ENCODE measurements around the gene NKD1.

NKD1 gene

DNA sequence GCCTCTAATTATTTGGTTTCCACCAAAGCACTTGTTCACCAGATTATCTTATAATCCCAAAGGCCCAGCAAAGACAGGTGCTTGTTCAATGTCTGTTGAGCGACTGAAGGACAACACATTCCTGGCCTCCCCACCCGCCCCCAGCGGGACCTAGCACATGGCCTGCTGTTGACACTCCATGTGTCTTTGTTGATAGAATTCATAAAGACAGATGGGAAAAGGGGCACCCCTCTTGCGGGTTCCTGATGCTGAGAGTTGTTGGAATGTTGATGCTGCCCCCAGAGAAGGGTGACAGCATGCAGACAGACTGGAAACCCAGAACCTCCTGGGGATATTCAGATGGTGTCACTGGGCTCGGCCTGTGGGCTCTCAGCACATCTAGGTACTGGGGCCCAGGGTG is 96.0 kb downstream of the NKD1 start:
- TF ChIP-seq L3MBTL2 (conservative IDR thresholded peaks at IDR 0.05): no peak
- no peak for TF ChIP-seq ARNT (IDR thresholded peaks at IDR 0.05)
- TF ChIP-seq FOXK2 (IDR thresholded peaks at IDR 0.05): no peak
- no peak for TF ChIP-seq ELF4 (IDR thresholded peaks at IDR 0.05)
- no peak for TF ChIP-seq FOXM1 (IDR thresholded peaks at IDR 0.05; ENCODE audit: borderline replicate concordance)
- TF ChIP-seq ZNF384 (IDR thresholded peaks at IDR 0.05): no peak
- no peak for TF ChIP-seq NFRKB (IDR thresholded peaks at IDR 0.05)
- TF ChIP-seq FOXA1 (IDR thresholded peaks at IDR 0.05): no peak
- no peak for TF ChIP-seq CTBP1 (IDR thresholded peaks at IDR 0.05; ENCODE audit: borderline replicate concordance)
- no peak for TF ChIP-seq PKNOX1 (IDR thresholded peaks at IDR 0.05)
- no peak for TF ChIP-seq LEF1 (IDR thresholded peaks at IDR 0.05; ENCODE audit: borderline replicate concordance)
- TF ChIP-seq SP1 (IDR thresholded peaks at IDR 0.05): no peak
- TF ChIP-seq TARDBP (IDR thresholded peaks at IDR 0.05): no peak
- no peak for TF ChIP-seq SUZ12 (IDR thresholded peaks at IDR 0.05)
- no peak for TF ChIP-seq BHLHE40 (IDR thresholded peaks at IDR 0.05; ENCODE audit: borderline replicate concordance)
- TF ChIP-seq HDGF (IDR thresholded peaks at IDR 0.05; ENCODE audit: borderline replicate concordance): no peak
- CTCF ChIA-PET: no interaction called here
- POLR2A ChIA-PET: no interaction called here
- DNase-seq (ENCODE audit: extremely low spot score): no peak

GRCh38 chr16:50644729-50645128 is 96.5 kb downstream of the NKD1 start:
- POLR2A ChIA-PET: no interaction called here
- TF ChIP-seq LEF1 (IDR thresholded peaks at IDR 0.05; ENCODE audit: borderline replicate concordance) (no peak), FOXA1 (IDR thresholded peaks at IDR 0.05) (no peak), L3MBTL2 (conservative IDR thresholded peaks at IDR 0.05) (no peak), TARDBP (IDR thresholded peaks at IDR 0.05) (no peak), CTBP1 (IDR thresholded peaks at IDR 0.05; ENCODE audit: borderline replicate concordance) (no peak), BHLHE40 (IDR thresholded peaks at IDR 0.05; ENCODE audit: borderline replicate concordance) (no peak), NFRKB (IDR thresholded peaks at IDR 0.05) (no peak), PKNOX1 (IDR thresholded peaks at IDR 0.05) (no peak), FOXM1 (IDR thresholded peaks at IDR 0.05; ENCODE audit: borderline replicate concordance) (no peak), ARNT (IDR thresholded peaks at IDR 0.05) (no peak), ELF4 (IDR thresholded peaks at IDR 0.05) (no peak), SUZ12 (IDR thresholded peaks at IDR 0.05) (no peak), SP1 (IDR thresholded peaks at IDR 0.05) (no peak), HDGF (IDR thresholded peaks at IDR 0.05; ENCODE audit: borderline replicate concordance) (no peak), FOXK2 (IDR thresholded peaks at IDR 0.05) (no peak)
- DNase-seq (ENCODE audit: extremely low spot score): no peak
- CTCF ChIA-PET: no interaction called here

DNA sequence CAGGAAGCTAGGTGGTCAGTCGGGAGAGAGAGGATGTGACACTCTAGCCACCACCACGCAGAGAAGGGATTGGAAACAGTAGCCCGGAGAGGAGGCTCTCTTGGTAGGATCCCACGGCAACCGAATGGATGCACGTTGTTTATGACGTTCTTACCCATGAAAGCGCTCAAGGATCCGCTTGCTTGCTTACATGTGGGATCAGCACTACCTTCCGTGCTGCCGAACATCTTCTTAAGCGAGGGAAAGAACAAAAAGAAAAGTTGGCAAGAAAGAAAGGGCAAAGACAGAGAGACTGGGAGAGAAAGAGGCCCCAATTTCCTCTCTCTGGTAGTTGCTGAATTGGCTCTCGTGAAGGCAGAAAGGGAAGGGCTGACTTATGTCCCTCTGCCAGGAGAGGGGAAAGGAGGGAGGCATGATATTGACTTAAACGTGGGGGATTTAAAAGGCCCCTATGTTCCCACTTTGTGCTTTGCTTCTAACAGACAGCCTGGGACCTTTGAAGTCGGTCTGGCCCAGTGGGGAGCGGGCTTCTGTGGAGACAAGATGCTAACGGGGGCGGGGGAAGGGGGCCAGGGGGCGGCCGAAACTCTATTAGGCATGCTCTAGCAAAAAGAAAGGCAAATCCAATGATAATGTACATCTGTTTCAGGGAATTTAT is 97.5 kb downstream of the NKD1 start:
- ChIA-PET CTCF (no interaction called here), POLR2A (no interaction called here)
- no peak for TF ChIP-seq FOXK2 (IDR thresholded peaks at IDR 0.05)
- TF ChIP-seq NFRKB (IDR thresholded peaks at IDR 0.05): no peak
- no peak for TF ChIP-seq BHLHE40 (IDR thresholded peaks at IDR 0.05; ENCODE audit: borderline replicate concordance)
- no peak for TF ChIP-seq ELF4 (IDR thresholded peaks at IDR 0.05)
- no peak for TF ChIP-seq ZNF384 (IDR thresholded peaks at IDR 0.05)
- TF ChIP-seq FOXM1 (IDR thresholded peaks at IDR 0.05; ENCODE audit: borderline replicate concordance): no peak
- no peak for TF ChIP-seq LEF1 (IDR thresholded peaks at IDR 0.05; ENCODE audit: borderline replicate concordance)
- TF ChIP-seq FOXA1 (IDR thresholded peaks at IDR 0.05): no peak
- no peak for TF ChIP-seq SP1 (IDR thresholded peaks at IDR 0.05)
- no peak for TF ChIP-seq CTBP1 (IDR thresholded peaks at IDR 0.05; ENCODE audit: borderline replicate concordance)
- TF ChIP-seq SUZ12 (IDR thresholded peaks at IDR 0.05): no peak
- TF ChIP-seq ARNT (IDR thresholded peaks at IDR 0.05): no peak
- TF ChIP-seq TARDBP (IDR thresholded peaks at IDR 0.05): no peak
- TF ChIP-seq HDGF (IDR thresholded peaks at IDR 0.05; ENCODE audit: borderline replicate concordance): no peak
- no peak for TF ChIP-seq PKNOX1 (IDR thresholded peaks at IDR 0.05)
- TF ChIP-seq L3MBTL2 (conservative IDR thresholded peaks at IDR 0.05): no peak
- DNase-seq (ENCODE audit: extremely low spot score): no peak

DNA sequence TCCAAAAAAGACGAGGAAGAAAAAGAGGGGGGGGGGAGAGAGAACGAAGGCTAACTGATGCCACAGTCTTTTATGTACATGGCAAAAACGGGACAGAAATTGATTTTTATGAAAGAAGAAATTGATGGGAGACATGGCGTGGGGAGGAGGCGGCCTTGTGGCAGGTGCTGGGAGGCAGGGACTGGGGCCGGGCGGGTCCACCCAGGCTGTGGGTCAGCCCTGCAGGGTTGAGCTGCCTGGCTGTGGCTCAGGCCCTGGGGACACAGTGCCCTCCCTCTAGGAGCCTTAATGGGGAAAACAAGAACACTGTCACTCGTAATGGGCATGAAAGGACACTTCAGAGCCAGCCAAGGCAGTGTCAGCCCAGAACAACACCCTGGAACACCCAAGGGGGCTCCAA is 98.1 kb downstream of the NKD1 start:
- TF ChIP-seq BHLHE40 (IDR thresholded peaks at IDR 0.05; ENCODE audit: borderline replicate concordance): no peak
- no peak for TF ChIP-seq LEF1 (IDR thresholded peaks at IDR 0.05; ENCODE audit: borderline replicate concordance)
- TF ChIP-seq HDGF (IDR thresholded peaks at IDR 0.05; ENCODE audit: borderline replicate concordance): no peak
- TF ChIP-seq FOXK2 (IDR thresholded peaks at IDR 0.05): no peak
- TF ChIP-seq ARNT (IDR thresholded peaks at IDR 0.05): no peak
- TF ChIP-seq L3MBTL2 (conservative IDR thresholded peaks at IDR 0.05): no peak
- no peak for TF ChIP-seq CTBP1 (IDR thresholded peaks at IDR 0.05; ENCODE audit: borderline replicate concordance)
- no peak for TF ChIP-seq SP1 (IDR thresholded peaks at IDR 0.05)
- no peak for TF ChIP-seq FOXM1 (IDR thresholded peaks at IDR 0.05; ENCODE audit: borderline replicate concordance)
- no peak for TF ChIP-seq NFRKB (IDR thresholded peaks at IDR 0.05)
- no peak for TF ChIP-seq ZNF384 (IDR thresholded peaks at IDR 0.05)
- no peak for TF ChIP-seq ELF4 (IDR thresholded peaks at IDR 0.05)
- TF ChIP-seq SUZ12 (IDR thresholded peaks at IDR 0.05): no peak
- no peak for TF ChIP-seq FOXA1 (IDR thresholded peaks at IDR 0.05)
- TF ChIP-seq PKNOX1 (IDR thresholded peaks at IDR 0.05): no peak
- TF ChIP-seq TARDBP (IDR thresholded peaks at IDR 0.05): no peak
- ChIA-PET POLR2A (no interaction called here), CTCF (no interaction called here)
- no peak for DNase-seq (ENCODE audit: extremely low spot score)

DNA sequence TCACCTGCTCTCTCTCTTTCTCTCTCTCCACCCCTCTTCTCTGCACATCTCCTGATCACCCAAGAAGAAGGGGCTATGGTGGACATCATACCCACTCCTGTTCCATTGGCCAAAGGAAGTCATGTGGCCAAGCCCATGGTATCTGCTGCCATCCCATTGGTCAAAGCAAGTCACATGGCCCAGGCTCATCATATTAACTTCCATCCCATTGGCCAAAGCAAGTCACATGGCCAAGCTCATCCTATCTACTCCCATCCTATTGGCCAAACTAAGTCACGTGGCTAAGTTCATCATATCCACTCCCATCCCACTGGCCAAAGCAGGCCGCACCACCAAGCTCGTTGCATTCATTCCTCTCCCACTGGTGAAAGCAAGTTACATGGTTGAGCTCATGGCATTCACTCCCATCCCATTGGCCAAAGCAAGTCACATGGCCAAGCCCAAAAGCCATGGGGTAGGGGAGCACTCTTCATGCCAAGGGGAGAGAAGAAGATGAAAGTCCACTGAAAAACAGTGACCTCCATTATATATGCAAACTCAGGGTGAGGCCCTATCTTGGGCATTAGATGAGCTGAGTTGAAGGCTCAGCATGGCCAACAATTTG is 103.7 kb downstream of the NKD1 start:
- POLR2A ChIA-PET: no interaction called here
- DNase-seq (ENCODE audit: extremely low spot score): no peak
- CTCF ChIA-PET: interaction anchor here (1.6 kb wide), 1 partner anchor 13 kb away, joined by 5 read pairs; no protein-coding TSS in a partner anchor

More for the DNA sequence above, 103.7 kb downstream of the NKD1 start:
- no peak for TF ChIP-seq FOXA1 (IDR thresholded peaks at IDR 0.05)
- no peak for TF ChIP-seq L3MBTL2 (conservative IDR thresholded peaks at IDR 0.05)
- no peak for TF ChIP-seq HDGF (IDR thresholded peaks at IDR 0.05; ENCODE audit: borderline replicate concordance)
- no peak for TF ChIP-seq ZNF384 (IDR thresholded peaks at IDR 0.05)
- TF ChIP-seq LEF1 (IDR thresholded peaks at IDR 0.05; ENCODE audit: borderline replicate concordance): no peak
- no peak for TF ChIP-seq ARNT (IDR thresholded peaks at IDR 0.05)
- TF ChIP-seq SUZ12 (IDR thresholded peaks at IDR 0.05): no peak
- TF ChIP-seq CTBP1 (IDR thresholded peaks at IDR 0.05; ENCODE audit: borderline replicate concordance): no peak
- TF ChIP-seq NFRKB (IDR thresholded peaks at IDR 0.05): no peak
- no peak for TF ChIP-seq FOXK2 (IDR thresholded peaks at IDR 0.05)
